CD14-positive monocyte (primary cell): ENCODE data around the gene ANP32B. TPM values are rescaled to one million over a fixed set of nuclear protein-coding genes. Genes with fewer than 3 reads are reported as not detected.

Experiments
- DNase-seq, 3 donors: peaks; one replicate each; pipeline ENCODE4 v3.0.0-alpha.2; 2011 to 2022
- H2AFZ ChIP-seq: 2 replicates; pipeline ENCODE4 v1.6.0; 2012; ENCODE audit warnings: mild to moderate bottlenecking, low read depth, low read length, inconsistent platforms; ENCODE audit not compliant: insufficient read depth, poor library complexity, severe bottlenecking
- H3K27ac ChIP-seq, 2 donors: 1 replicate in 1 of 2; 2 replicates in 1 of 2; pipeline ENCODE4 v1.5.1; 2012 to 2013; ENCODE audit warnings: low read length in 2 of 2, control low read depth in 1 of 2, inconsistent platforms in 1 of 2, low read depth in 1 of 2, mild to moderate bottlenecking in 1 of 2
- H3K27me3 ChIP-seq, 2 donors: one replicate each; pipeline versions ENCODE4 v1.6.0 to v1.6.1; 2011 to 2013; ENCODE audit warnings: low read length in 2 of 2; ENCODE audit not compliant: control insufficient read depth in 2 of 2, insufficient read depth in 2 of 2
- H3K36me3 ChIP-seq, 2 donors: replicated peaks in 1 of 2; 1 replicate in 1 of 2; 2 replicates in 1 of 2; pipeline versions ENCODE4 v1.5.1 to v1.6.1; 2012 to 2013; ENCODE audit warnings: low read length in 2 of 2, control low read depth in 1 of 2, inconsistent platforms in 1 of 2, mild to moderate bottlenecking in 1 of 2; ENCODE audit not compliant: insufficient read depth in 2 of 2, control insufficient read depth in 1 of 2
- H3K4me1 ChIP-seq, 2 donors: 1 replicate in 1 of 2; 2 replicates in 1 of 2; pipeline versions ENCODE4 v1.5.1 to v1.6.1; 2012 to 2013; ENCODE audit warnings: low read length in 2 of 2, control low read depth in 1 of 2, inconsistent platforms in 1 of 2, mild to moderate bottlenecking in 1 of 2, moderate library complexity in 1 of 2; ENCODE audit not compliant: insufficient read depth in 2 of 2, control insufficient read depth in 1 of 2
- H3K4me2 ChIP-seq: replicated peaks from 2 replicates; pipeline ENCODE3; 2012; ENCODE audit warnings: low read length, moderate library complexity, mild to moderate bottlenecking; ENCODE audit not compliant: poor library complexity, severe bottlenecking; ENCODE audit errors: extremely low read depth
- H3K4me3 ChIP-seq, 3 experiments: fragments of 200-600 bp in 1 of 3; sonication (generic) in 1 of 3; replicated peaks in 1 of 3; 1 replicate in 2 of 3; 2 replicates in 1 of 3; pipeline ENCODE4 v1.5.1; 2011 to 2013; ENCODE audit warnings: low read length in 3 of 3, mild to moderate bottlenecking in 3 of 3, control low read depth in 2 of 3, low read depth in 2 of 3, inconsistent platforms in 1 of 3, moderate library complexity in 1 of 3
- H3K79me2 ChIP-seq: 2 replicates; pipeline ENCODE4 v1.6.0; 2012; ENCODE audit warnings: mild to moderate bottlenecking, control low read depth, inconsistent platforms, low read length, moderate library complexity; ENCODE audit not compliant: insufficient read depth
- H3K9ac ChIP-seq: 2 replicates; pipeline ENCODE4 v1.6.0; 2017; ENCODE audit warnings: low read length, mild to moderate bottlenecking; ENCODE audit not compliant: insufficient read depth, poor library complexity, severe bottlenecking
- H3K9me3 ChIP-seq, 2 donors: replicated peaks in 1 of 2; 1 replicate in 1 of 2; 2 replicates in 1 of 2; pipeline versions ENCODE4 v1.5.1 to v1.6.1; 2012 to 2013; ENCODE audit warnings: low read length in 2 of 2, control low read depth in 1 of 2; ENCODE audit not compliant: control insufficient read depth in 1 of 2, insufficient read depth in 1 of 2
- H4K20me1 ChIP-seq: 2 replicates; pipeline ENCODE4 v1.6.0; 2012; ENCODE audit warnings: mild to moderate bottlenecking, low read length, control low read depth, moderate library complexity; ENCODE audit not compliant: insufficient read depth
- H3K27ac Mint-ChIP-seq, 7 donors: one replicate each; pipeline ENCODE4 v1.8.0; 2020; ENCODE audit warnings: mild to moderate bottlenecking in 7 of 7, mixed read lengths in 7 of 7, moderate library complexity in 6 of 7, inconsistent platforms in 2 of 7
- H3K27me3 Mint-ChIP-seq, 3 donors: one replicate each; pipeline ENCODE4 v1.8.0; 2021 to 2022; ENCODE audit warnings: low read depth in 3 of 3, mild to moderate bottlenecking in 3 of 3, mixed read lengths in 3 of 3, moderate library complexity in 3 of 3, inconsistent platforms in 1 of 3
- H3K36me3 Mint-ChIP-seq, 2 donors: one replicate each; pipeline ENCODE4 v1.8.0; 2020; ENCODE audit warnings: mixed read lengths in 2 of 2, inconsistent platforms in 1 of 2, mild to moderate bottlenecking in 1 of 2
- H3K4me1 Mint-ChIP-seq: one replicate; pipeline ENCODE4 v1.8.0; 2020; ENCODE audit warnings: mild to moderate bottlenecking, mixed read lengths
- H3K4me3 Mint-ChIP-seq, 2 donors: one replicate each; pipeline ENCODE4 v1.8.0; 2020; ENCODE audit warnings: mild to moderate bottlenecking in 2 of 2, mixed read lengths in 2 of 2, moderate library complexity in 1 of 2
- H3K9me3 Mint-ChIP-seq, 7 donors: one replicate each; pipeline ENCODE4 v1.8.0; 2020 to 2022; ENCODE audit warnings: mixed read lengths in 7 of 7, mild to moderate bottlenecking in 6 of 7, moderate library complexity in 6 of 7, inconsistent platforms in 2 of 7
- CTCF ChIP-seq: fragments of 200-600 bp; IDR thresholded peaks from one replicate; pipeline ENCODE4 v1.8.0; 2022; ENCODE audit warnings: antibody characterized with exemption, mild to moderate bottlenecking
- WGBS: methylation state at CpG from one replicate; pipeline ENCODE4 v1.1.5; 2013; ENCODE audit warnings: missing lambda C conversion rate; ENCODE audit not compliant: insufficient coverage; 5-methylcytosine and 5-hydroxymethylcytosine counted together
- intact Hi-C, 2 donors: fragments of 100-400 bp; cut with micrococcal nuclease; formaldehyde crosslinking; loops; one replicate each; pipeline versions ENCODE4 v1.15.0 to v1.15.1; 2023
- polyA plus RNA-seq, 3 donors: library from polyadenylated mRNA; depleted of rRNA in 1 of 3; unstranded in 2 of 3; stranded (reverse) in 1 of 3; fragments of 300-500 nt in 2 of 3; fragments of >200 nt in 1 of 3; fragmentation: Illumina TruSeq in 2 of 3; gene quantifications; 1 replicate in 2 of 3; 2 replicates in 1 of 3; pipeline ENCODE4 v1.2.3, GENCODE V29; 2012 to 2021

ANP32B gene
- polyA plus RNA-seq, 3 donors = 29.7 to 40.7 (median 30.8) TPM

DNA sequence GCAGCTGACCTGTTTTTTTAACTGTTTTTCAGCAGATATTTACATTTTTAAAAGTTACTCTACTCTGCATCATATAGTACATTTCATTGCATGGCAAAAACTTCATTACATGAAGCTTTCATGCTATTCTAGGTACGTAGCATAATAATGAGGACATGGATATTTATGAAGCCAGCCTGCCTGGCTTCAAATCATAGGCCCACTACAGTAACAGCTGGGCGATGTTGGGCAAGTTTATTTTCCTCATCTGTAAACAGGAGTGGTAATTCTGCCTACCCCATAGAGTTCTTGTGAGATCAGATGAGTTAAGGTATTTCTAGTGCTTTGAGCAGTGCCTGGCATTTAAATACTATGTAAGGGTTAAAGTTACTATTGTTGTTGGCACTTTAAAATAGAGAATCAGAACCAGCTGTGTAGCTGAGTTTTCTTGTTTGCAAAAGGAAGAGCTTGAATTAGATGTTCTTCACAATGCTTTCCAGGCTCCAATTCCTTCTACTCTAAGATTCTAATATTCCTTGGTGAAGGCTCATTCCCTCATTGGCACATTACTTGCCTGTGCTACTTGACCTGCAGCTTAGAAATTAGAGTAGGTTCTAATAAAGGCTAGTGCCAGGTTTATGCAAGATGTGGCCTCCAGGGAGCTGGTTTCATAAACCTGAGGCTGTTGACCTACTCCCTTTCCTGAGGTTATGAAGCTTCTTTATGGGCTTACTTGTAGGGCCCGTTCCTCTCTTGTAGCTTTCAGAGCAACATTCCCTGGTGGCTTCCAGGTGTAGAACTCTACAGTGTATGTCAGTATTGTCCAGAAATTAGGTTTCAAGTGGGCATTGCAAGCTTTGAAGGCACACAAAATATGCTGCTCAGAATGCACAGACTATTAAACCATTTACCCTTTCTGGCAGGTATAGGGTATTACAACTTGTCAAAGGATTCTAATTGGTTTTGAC lies 14.5 kb downstream of the ANP32B start:
- TF ChIP-seq CTCF = no peak
- no CpG with 5 or more reads among the region's 3 CpGs for WGBS
- Mint-ChIP-seq H3K36me3 (peaks cover 38 to 65% of the 10 kb centered on the region in 2 donors), H3K27ac (peak overlapping the region in 1 of 7 donors; percentile 3), H3K4me3 (no peak overlapping the region), H3K9me3 (no peaks in the 10 kb centered on the region), H3K4me1 (peaks cover 14% of the 10 kb centered on the region), H3K27me3 (no peaks in the 10 kb centered on the region)
- H3K4me3 ChIP-seq = no peak overlapping the region
- H2AFZ ChIP-seq = no peak overlapping the region
- H3K9me3 ChIP-seq = no peaks in the 10 kb centered on the region
- H3K36me3 ChIP-seq = peaks cover 56 to 82% of the 10 kb centered on the region in 2 donors
- peaks cover 68% of the 10 kb centered on the region for H4K20me1 ChIP-seq
- H3K4me2 ChIP-seq = no peak overlapping the region
- peaks cover 12 to 15% of the 10 kb centered on the region in 2 donors for H3K4me1 ChIP-seq
- DNase-seq = no peak
- H3K9ac ChIP-seq = no peak overlapping the region
- H3K79me2 ChIP-seq = peaks cover 98% of the 10 kb centered on the region
- H3K27ac ChIP-seq = peak overlapping the region in 1 of 2 donors; percentile 43
- intact Hi-C loops = no loop called here
- H3K27me3 ChIP-seq = no peaks in the 10 kb centered on the region

GRCh38 chr9:98002808-98003207 lies 19.7 kb downstream of the ANP32B start:
- Mint-ChIP-seq H3K27me3 (peaks cover 0 to 2% (median 0%) of the 10 kb centered on the region in 3 donors), H3K9me3 (no peaks in the 10 kb centered on the region), H3K36me3 (peaks cover 68 to 86% of the 10 kb centered on the region in 2 donors), H3K27ac (peak overlapping the region in 1 of 7 donors; percentile 50), H3K4me3 (no peak overlapping the region), H3K4me1 (no peaks in the 10 kb centered on the region)
- Histone ChIP-seq H3K4me1 (no peaks in the 10 kb centered on the region), H3K36me3 (peaks cover 74 to 99% of the 10 kb centered on the region in 2 donors), H3K27me3 (no peaks in the 10 kb centered on the region), H3K79me2 (peaks cover 95% of the 10 kb centered on the region), H3K9me3 (no peaks in the 10 kb centered on the region), H3K9ac (no peak overlapping the region), H3K4me3 (no peak overlapping the region), H4K20me1 (peaks cover 43% of the 10 kb centered on the region), H3K4me2 (no peak overlapping the region), H3K27ac (peak overlapping the region in 1 of 2 donors; percentile 47), H2AFZ (no peak overlapping the region)
- no peak for DNase-seq
- intact Hi-C loops = no loop called here
- no peak for TF ChIP-seq CTCF
- 100% methylated on average over 1 of the region's 2 CpGs for WGBS
